ENCODE results near the gene VEZF1.

The VEZF1 gene

DNA sequence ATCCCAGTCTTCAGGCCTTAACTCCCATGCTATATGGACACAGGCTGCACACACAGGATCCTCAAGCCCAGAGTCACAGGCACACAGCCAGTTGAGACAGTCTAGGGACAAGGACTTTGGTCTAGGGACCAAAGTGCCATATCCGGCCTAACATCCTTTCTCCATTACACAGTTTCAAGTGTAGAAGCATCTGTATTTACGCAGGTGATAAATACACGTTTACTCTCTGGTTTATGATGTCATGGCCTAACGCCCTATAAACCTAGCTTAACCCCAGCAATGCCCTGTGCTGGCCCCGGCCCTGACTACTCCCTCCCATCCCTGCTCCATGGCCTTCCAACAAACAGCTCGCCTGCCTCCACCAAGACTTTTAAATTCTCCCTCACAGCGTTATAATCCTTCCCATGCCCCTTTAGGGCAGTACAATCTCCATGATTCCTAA, 50.0 kb downstream of the VEZF1 start:
- no peaks in the 10 kb centered on the region for H3K27me3 ChIP-seq (replicated peaks; ENCODE audit: control insufficient read depth, insufficient read depth, low read length)
- TF ChIP-seq, protein P1, sequence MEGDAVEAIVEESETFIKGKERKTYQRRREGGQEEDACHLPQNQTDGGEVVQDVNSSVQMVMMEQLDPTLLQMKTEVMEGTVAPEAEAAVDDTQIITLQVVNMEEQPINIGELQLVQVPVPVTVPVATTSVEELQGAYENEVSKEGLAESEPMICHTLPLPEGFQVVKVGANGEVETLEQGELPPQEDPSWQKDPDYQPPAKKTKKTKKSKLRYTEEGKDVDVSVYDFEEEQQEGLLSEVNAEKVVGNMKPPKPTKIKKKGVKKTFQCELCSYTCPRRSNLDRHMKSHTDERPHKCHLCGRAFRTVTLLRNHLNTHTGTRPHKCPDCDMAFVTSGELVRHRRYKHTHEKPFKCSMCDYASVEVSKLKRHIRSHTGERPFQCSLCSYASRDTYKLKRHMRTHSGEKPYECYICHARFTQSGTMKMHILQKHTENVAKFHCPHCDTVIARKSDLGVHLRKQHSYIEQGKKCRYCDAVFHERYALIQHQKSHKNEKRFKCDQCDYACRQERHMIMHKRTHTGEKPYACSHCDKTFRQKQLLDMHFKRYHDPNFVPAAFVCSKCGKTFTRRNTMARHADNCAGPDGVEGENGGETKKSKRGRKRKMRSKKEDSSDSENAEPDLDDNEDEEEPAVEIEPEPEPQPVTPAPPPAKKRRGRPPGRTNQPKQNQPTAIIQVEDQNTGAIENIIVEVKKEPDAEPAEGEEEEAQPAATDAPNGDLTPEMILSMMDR (IDR thresholded peaks at IDR 0.05; ENCODE audit: insufficient read depth, low read length, poor library complexity, severe bottlenecking): no peak
- no peak overlapping the region for H3K4me3 ChIP-seq (replicated peaks; ENCODE audit: low read depth, low read length)
- DNase-seq (ENCODE audit: extremely low read depth, insufficient read length): no peak
- H3K36me3 ChIP-seq (ENCODE audit: control insufficient read depth, insufficient read depth, low read length): no peaks in the 10 kb centered on the region

DNA sequence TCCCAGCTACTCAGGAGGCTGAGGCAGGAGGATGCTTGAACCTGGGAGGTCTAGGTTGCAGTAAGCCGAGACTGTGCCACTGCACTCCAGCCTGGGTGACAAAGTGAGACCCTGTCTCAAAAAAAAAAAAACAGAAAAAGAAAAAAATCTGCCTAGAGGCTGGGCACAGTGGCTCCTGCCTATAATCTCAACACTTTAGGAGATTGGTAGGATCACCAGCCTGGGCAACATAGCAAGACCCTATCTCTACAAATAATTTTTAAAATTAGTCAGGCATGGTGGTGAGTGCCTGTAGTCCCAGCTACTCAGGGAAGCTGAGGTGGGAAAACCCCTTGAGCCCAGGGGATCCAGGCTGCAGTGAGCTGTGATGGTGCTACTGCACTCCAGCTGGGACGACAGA, 50.6 kb downstream of the VEZF1 start:
- no peak for DNase-seq (ENCODE audit: extremely low read depth, insufficient read length)
- Histone ChIP-seq H3K36me3 (ENCODE audit: control insufficient read depth, insufficient read depth, low read length) (no peaks in the 10 kb centered on the region), H3K4me3 (replicated peaks; ENCODE audit: low read depth, low read length) (no peak overlapping the region), H3K27me3 (replicated peaks; ENCODE audit: control insufficient read depth, insufficient read depth, low read length) (no peaks in the 10 kb centered on the region)
- TF ChIP-seq, protein P1 (IDR thresholded peaks at IDR 0.05; ENCODE audit: insufficient read depth, low read length, poor library complexity, severe bottlenecking): no peak

GRCh38 chr17:57935833-57936807, 51.9 kb downstream of the VEZF1 start:
- H3K36me3 ChIP-seq (ENCODE audit: control insufficient read depth, insufficient read depth, low read length): no peaks in the 10 kb centered on the region
- H3K27me3 ChIP-seq (replicated peaks; ENCODE audit: control insufficient read depth, insufficient read depth, low read length): peaks cover 3% of the 10 kb centered on the region
- TF ChIP-seq, protein P1 (IDR thresholded peaks at IDR 0.05; ENCODE audit: insufficient read depth, low read length, poor library complexity, severe bottlenecking): no peak
- DNase-seq (ENCODE audit: extremely low read depth, insufficient read length): no peak
- no peak overlapping the region for H3K4me3 ChIP-seq (replicated peaks; ENCODE audit: low read depth, low read length)

GRCh38 chr17:57931488-57932137, 56.4 kb downstream of the VEZF1 start:
- peaks cover 5% of the 10 kb centered on the region for H3K27me3 ChIP-seq (replicated peaks; ENCODE audit: control insufficient read depth, insufficient read depth, low read length)
- no peak for DNase-seq (ENCODE audit: extremely low read depth, insufficient read length)
- H3K4me3 ChIP-seq (replicated peaks; ENCODE audit: low read depth, low read length): no peak overlapping the region
- TF ChIP-seq, protein P1 (IDR thresholded peaks at IDR 0.05; ENCODE audit: insufficient read depth, low read length, poor library complexity, severe bottlenecking): no peak
- no peaks in the 10 kb centered on the region for H3K36me3 ChIP-seq (ENCODE audit: control insufficient read depth, insufficient read depth, low read length)

DNA sequence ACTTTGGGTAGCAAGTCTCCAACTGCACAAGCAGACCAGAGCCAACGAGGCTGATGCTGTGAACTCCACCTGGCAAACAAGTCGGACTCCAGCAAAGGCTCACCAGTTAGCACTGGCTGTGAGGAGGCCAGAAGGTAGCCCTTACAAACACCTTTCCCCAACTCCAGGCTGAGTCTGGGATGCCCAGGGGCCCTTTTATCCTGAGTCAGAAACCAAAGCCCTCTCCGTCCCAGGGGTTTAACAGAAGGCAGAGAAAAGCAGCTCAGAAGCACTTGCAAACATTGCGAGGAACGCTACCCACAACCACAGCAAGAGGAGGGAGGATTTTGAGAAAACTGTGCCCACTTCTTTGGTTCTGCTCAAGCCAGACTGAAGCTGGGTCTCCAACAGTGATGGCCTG, 57.8 kb downstream of the VEZF1 start:
- TF ChIP-seq, protein P1 (IDR thresholded peaks at IDR 0.05; ENCODE audit: insufficient read depth, low read length, poor library complexity, severe bottlenecking): no peak
- Histone ChIP-seq H3K36me3 (ENCODE audit: control insufficient read depth, insufficient read depth, low read length) (no peaks in the 10 kb centered on the region), H3K27me3 (replicated peaks; ENCODE audit: control insufficient read depth, insufficient read depth, low read length) (peaks cover 5% of the 10 kb centered on the region), H3K4me3 (replicated peaks; ENCODE audit: low read depth, low read length) (no peak overlapping the region)
- no peak for DNase-seq (ENCODE audit: extremely low read depth, insufficient read length)
